WI38 (cell line): ENCODE data around the gene KIN.

ENCODE experiments used
- H3K4me3 ChIP-seq: 2 replicates; pipeline ENCODE4 v1.5.1; 2011; ENCODE audit warnings: low read depth, mild to moderate bottlenecking, control low read depth, low read length
- TF ChIP-seq, protein P1 (sequence below): IDR thresholded peaks from 2 replicates; pipeline ENCODE4 v1.5.1; 2012; ENCODE audit warnings: low read depth, mild to moderate bottlenecking, control low read depth, low read length

KIN gene, protein sequence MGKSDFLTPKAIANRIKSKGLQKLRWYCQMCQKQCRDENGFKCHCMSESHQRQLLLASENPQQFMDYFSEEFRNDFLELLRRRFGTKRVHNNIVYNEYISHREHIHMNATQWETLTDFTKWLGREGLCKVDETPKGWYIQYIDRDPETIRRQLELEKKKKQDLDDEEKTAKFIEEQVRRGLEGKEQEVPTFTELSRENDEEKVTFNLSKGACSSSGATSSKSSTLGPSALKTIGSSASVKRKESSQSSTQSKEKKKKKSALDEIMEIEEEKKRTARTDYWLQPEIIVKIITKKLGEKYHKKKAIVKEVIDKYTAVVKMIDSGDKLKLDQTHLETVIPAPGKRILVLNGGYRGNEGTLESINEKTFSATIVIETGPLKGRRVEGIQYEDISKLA

DNA sequence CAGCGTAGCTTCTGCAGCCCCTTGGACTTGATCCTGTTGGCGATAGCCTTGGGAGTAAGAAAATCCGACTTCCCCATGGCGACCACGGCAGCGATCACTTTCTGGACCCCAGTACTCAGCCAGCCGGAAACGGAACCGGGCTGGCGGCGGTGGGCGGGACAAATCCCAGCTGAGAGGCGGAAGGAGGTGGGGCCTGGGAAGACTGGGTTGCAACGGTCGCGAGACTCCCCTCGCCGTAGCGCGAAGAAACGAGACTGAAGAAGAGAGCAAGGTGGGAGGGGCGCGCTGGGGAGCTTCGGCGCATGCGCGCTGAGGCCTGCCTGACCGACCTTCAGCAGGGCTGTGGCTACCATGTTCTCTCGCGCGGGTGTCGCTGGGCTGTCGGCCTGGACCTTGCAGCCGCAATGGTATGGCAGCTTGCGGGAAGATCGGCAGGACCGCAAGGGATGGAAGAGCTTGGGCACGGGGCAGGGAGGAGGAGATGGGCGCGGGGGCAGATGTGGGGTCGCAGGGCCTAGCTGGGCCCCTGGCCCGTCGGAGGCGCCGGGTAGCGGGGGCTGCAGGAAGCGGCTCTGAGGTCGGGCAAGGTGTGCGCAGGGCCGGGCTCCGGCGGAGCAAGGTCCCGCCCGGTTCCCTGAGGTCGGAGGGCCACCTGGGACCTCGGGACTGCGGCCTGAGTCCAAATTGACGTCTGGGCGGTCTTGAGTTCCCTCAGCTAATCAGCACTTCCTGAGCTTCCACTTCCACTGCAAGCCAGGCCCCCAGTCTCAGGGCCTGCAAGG lies at the start of gene KIN, which contains the start of gene ATP5F1C:
KIN (minus strand) TSS at position 137 of the 782 bp plus-strand sequence; CDS start at position 77, 60 bp downstream.
ATP5F1C (plus strand) TSS at position 321 of the 782 bp plus-strand sequence; CDS start at position 352, 31 bp downstream.
- TF ChIP-seq, protein P1, sequence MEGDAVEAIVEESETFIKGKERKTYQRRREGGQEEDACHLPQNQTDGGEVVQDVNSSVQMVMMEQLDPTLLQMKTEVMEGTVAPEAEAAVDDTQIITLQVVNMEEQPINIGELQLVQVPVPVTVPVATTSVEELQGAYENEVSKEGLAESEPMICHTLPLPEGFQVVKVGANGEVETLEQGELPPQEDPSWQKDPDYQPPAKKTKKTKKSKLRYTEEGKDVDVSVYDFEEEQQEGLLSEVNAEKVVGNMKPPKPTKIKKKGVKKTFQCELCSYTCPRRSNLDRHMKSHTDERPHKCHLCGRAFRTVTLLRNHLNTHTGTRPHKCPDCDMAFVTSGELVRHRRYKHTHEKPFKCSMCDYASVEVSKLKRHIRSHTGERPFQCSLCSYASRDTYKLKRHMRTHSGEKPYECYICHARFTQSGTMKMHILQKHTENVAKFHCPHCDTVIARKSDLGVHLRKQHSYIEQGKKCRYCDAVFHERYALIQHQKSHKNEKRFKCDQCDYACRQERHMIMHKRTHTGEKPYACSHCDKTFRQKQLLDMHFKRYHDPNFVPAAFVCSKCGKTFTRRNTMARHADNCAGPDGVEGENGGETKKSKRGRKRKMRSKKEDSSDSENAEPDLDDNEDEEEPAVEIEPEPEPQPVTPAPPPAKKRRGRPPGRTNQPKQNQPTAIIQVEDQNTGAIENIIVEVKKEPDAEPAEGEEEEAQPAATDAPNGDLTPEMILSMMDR, result no peak
- H3K4me3 ChIP-seq, result peak within 1 kb of the TSS; percentile 97

- TF ChIP-seq, protein P1, result no peak
- H3K4me3 ChIP-seq, result no peak overlapping the region
Observed at GRCh38 chr10:7836571-7836970, 48.8 kb upstream of the KIN start.

GRCh38 chr10:7834262-7834661 lies 46.5 kb upstream of the KIN start:
- TF ChIP-seq, protein P1, result no peak
- H3K4me3 ChIP-seq, result no peak overlapping the region

- TF ChIP-seq, protein P1, result no peak
- no peak overlapping the region for H3K4me3 ChIP-seq
Observed at GRCh38 chr10:7833210-7833609, 45.4 kb upstream of the KIN start.

GRCh38 chr10:7832060-7832459 lies 44.3 kb upstream of the KIN start:
- H3K4me3 ChIP-seq, result no peak overlapping the region
- TF ChIP-seq, protein P1, result no peak

DNA sequence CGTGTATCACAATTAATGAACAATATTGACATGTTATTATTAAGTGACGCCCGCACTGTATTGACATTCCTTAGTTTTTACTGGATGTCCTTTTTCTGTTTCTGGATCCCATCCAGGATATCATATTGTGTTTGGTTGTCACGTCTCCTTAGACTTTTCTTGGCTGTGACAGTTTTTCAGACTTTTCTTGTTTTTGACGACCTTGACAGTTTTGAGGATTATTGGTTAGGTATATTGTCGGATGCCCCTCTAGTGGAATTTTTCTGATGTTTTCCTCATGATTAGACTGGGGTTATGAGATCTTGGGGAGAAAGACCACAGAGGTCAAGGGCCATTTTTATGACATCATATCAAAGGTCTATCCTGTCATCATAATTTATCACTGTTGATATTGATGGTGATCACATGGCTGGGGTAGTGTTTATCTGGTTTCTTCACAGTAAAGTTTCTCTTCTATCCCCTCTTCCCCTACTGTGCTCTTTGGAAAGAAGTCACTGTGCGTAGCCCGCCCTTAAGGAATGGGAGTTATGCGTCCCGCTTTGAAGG lies 41.6 kb upstream of the KIN start:
- H3K4me3 ChIP-seq, result no peak overlapping the region
- TF ChIP-seq, protein P1, result no peak
